GM12865 (cell line): ENCODE data around the gene RABGGTA.
A peak's percentile ranks its signal among the peaks of the same experiment; 100 is the strongest.

Source experiments
- DNase-seq: peaks from one replicate; pipeline ENCODE4 v3.0.0; 2010; ENCODE audit warnings: low read depth
- H3K4me3 ChIP-seq: 2 replicates; pipeline ENCODE4 v1.5.1; 2011; ENCODE audit warnings: mild to moderate bottlenecking, low read depth, low read length, control low read depth
- CTCF ChIP-seq: IDR thresholded peaks from 2 replicates; pipeline ENCODE4 v1.5.1; 2011; ENCODE audit warnings: low read length, control low read depth, low read depth, inconsistent platforms; ENCODE audit not compliant: insufficient read depth; ENCODE audit errors: missing control alignments

The RABGGTA gene

GRCh38 chr14:24270537-24271133 lies 762 bp downstream of the RABGGTA start:
- TF ChIP-seq CTCF, result no peak
- H3K4me3 ChIP-seq, result peak overlapping the region; percentile 92
- DNase-seq, result no peak

GRCh38 chr14:24269910-24270536 lies 1.4 kb downstream of the RABGGTA start:
- no peak for DNase-seq
- H3K4me3 ChIP-seq, result no peak overlapping the region; the same call in 1 of the 2 replicates
- no peak for TF ChIP-seq CTCF

- no peak for DNase-seq
- no peak overlapping the region for H3K4me3 ChIP-seq
- no peak for TF ChIP-seq CTCF
Measured at GRCh38 chr14:24269368-24269767, 2.0 kb downstream of the RABGGTA start.

- TF ChIP-seq CTCF, result no peak
- DNase-seq, result no peak
- no peak overlapping the region for H3K4me3 ChIP-seq
Measured at GRCh38 chr14:24268225-24268624, 3.2 kb downstream of the RABGGTA start.

- H3K4me3 ChIP-seq, result no peak overlapping the region
- DNase-seq, result no peak
- no peak for TF ChIP-seq CTCF
Measured at GRCh38 chr14:24267516-24267915, 3.9 kb downstream of the RABGGTA start.

- no peak for TF ChIP-seq CTCF
- DNase-seq, result no peak
- no peak overlapping the region for H3K4me3 ChIP-seq
Measured at GRCh38 chr14:24266344-24267244, 4.8 kb downstream of the RABGGTA start.
